GM23338 (cell line): ENCODE results near the gene YBX2.

Experiments
- CTCF ChIP-seq, 2 experiments: fragments of 200-600 bp in 1 of 2; sonication (generic) in 1 of 2; conservative IDR thresholded peaks; 2 replicates each; pipeline versions ENCODE4 v1.5.1 to v1.6.1; 2016 to 2017; ENCODE audit warnings: antibody characterized with exemption in 2 of 2, low read depth in 2 of 2, mild to moderate bottlenecking in 2 of 2, moderate library complexity in 1 of 2
- EZH2 ChIP-seq: fragments of 200-600 bp; sonication (generic); IDR thresholded peaks from one replicate; pipeline ENCODE4 v1.8.0; 2017; ENCODE audit warnings: antibody characterized with exemption, mild to moderate bottlenecking, low read depth; ENCODE audit not compliant: unreplicated experiment
- EZH2phosphoT487 ChIP-seq: fragments of 200-600 bp; sonication (generic); IDR thresholded peaks from one replicate; pipeline ENCODE4 v1.8.1; 2018; ENCODE audit warnings: antibody characterized with exemption; ENCODE audit not compliant: unreplicated experiment
- NANOG ChIP-seq: IDR thresholded peaks from 2 replicates; pipeline ENCODE4 v1.6.1; 2016; ENCODE audit warnings: antibody characterized with exemption, borderline replicate concordance
- POLR2AphosphoS5 ChIP-seq: IDR thresholded peaks from 2 replicates; pipeline ENCODE4 v1.6.1; 2016; ENCODE audit warnings: antibody characterized with exemption, low read depth

GRCh38 chr17:7241090-7241733 is 53.2 kb downstream of the YBX2 start:
- TF ChIP-seq CTCF (conservative IDR thresholded peaks at IDR 0.05; ENCODE audit: low read depth in 2 of 2) (no peak), EZH2phosphoT487 (no peak), EZH2 (no peak), POLR2AphosphoS5 (no peak), NANOG (no peak)
